ENCODE data around the gene MNAT1. TPM values are rescaled to one million over a fixed set of nuclear protein-coding genes. Genes with fewer than 3 reads are reported as not detected.
A peak's percentile ranks its signal among the peaks of the same experiment; 100 is the strongest.

MNAT1 gene
- total RNA-seq, 1 experiment from 2014 or later, result 95.7 TPM

DNA sequence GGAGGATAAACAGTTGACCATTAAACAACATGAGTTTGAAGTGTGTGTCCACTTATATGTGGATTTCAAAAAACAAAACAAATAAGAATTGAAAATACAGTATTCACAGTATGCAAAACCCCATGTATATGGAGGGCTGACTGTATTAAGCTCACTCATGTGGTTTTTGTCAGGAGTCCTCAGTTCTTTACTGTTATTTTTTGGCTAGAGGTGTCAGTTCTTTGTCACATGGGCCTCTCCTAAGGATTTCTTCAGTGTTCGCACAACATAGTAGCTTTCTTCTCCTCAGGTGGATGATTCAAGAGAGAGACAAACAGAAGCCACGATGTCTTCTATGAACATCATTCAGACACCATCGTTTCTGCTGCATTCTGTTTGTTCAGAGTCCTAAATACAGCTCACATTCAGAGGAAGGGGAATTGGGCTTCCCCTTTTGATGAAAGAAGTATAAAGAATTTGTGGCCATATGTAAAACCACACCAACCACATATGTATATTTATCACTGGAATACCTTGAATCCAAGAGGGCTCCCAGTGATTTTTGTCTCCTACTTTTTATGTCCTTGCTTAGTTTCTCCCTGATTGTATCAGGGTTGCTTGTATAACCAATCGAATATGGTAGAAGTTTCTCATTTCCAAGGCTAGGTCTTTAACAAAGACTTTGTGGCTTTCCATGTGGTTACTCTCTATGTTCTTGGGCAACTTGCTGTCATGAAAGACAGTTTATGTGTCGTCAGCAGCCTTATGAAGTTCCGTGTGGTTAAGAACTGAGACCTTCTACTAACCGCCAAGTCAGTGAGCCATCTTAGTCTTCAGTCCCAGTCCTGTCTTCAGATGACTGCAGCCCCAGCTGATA, 18.9 kb downstream of the MNAT1 start:
- BruUV-seq (replicated peaks), result no TSS peak
- POLR2A ChIA-PET (ENCODE audit: unreplicated experiment), result no interaction called here
- no peak for DNase-seq

GRCh38 chr14:60756847-60757246, 22.3 kb downstream of the MNAT1 start:
- Histone ChIP-seq H3K79me2 (ENCODE audit: low read length) (peaks cover 87% of the 10 kb centered on the region), H3K4me2 (ENCODE audit: low read length) (peak overlapping the region; percentile 72), H3K27ac (ENCODE audit: low read length) (peak overlapping the region; percentile 78), H3K9me2 (replicated peaks; ENCODE audit: low read length) (no peaks in the 10 kb centered on the region), H3K36me3 (ENCODE audit: low read depth, low read length) (0 out of 2 replicates have a peak, but pooled peaks cover 5% of the 10 kb centered on the region), H3K4me3 (ENCODE audit: low read length) (peak overlapping the region; percentile 41), H4K20me1 (ENCODE audit: low read length) (no peaks in the 10 kb centered on the region), H3K9ac (ENCODE audit: low read length) (peak overlapping the region; percentile 34), H3K9me3 (ENCODE audit: low read length) (no peaks in the 10 kb centered on the region), H3K4me1 (ENCODE audit: insufficient read depth, low read length) (peaks cover 59% of the 10 kb centered on the region), H2AFZ (ENCODE audit: low read length) (no peak overlapping the region), H3K27me3 (ENCODE audit: low read length) (no peaks in the 10 kb centered on the region), H3F3A (ENCODE audit: low read length, unreplicated experiment) (peaks cover 13% of the 10 kb centered on the region)
- peak; percentile 28 for DNase-seq
- CTCF ChIA-PET, result interaction anchor here (0.5 to 1.2 kb wide), 2 partner anchors 20 to 497 kb away, joined by 5 to 6 read pairs; no protein-coding TSS in a partner anchor
- TF ChIP-seq, protein P1, sequence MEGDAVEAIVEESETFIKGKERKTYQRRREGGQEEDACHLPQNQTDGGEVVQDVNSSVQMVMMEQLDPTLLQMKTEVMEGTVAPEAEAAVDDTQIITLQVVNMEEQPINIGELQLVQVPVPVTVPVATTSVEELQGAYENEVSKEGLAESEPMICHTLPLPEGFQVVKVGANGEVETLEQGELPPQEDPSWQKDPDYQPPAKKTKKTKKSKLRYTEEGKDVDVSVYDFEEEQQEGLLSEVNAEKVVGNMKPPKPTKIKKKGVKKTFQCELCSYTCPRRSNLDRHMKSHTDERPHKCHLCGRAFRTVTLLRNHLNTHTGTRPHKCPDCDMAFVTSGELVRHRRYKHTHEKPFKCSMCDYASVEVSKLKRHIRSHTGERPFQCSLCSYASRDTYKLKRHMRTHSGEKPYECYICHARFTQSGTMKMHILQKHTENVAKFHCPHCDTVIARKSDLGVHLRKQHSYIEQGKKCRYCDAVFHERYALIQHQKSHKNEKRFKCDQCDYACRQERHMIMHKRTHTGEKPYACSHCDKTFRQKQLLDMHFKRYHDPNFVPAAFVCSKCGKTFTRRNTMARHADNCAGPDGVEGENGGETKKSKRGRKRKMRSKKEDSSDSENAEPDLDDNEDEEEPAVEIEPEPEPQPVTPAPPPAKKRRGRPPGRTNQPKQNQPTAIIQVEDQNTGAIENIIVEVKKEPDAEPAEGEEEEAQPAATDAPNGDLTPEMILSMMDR (conservative IDR thresholded peaks at IDR 0.05; ENCODE audit: low read depth, low read length), result no peak
- TF ChIP-seq EZH2phosphoT487 (IDR thresholded peaks at IDR 0.05; ENCODE audit: borderline replicate concordance, low read length) (no peak), EZH2 (IDR thresholded peaks at IDR 0.05; ENCODE audit: low read length, unreplicated experiment) (no peak)
- intact Hi-C loops (cut with micrococcal nuclease), result loop anchor here (1.0 to 5.0 kb wide), 6 partner anchors 21 to 495 kb away; no protein-coding TSS in a partner anchor
- POLR2A ChIA-PET (ENCODE audit: unreplicated experiment), result interaction anchor here (0.6 kb wide), 2 partner anchors 16 to 113 kb away, joined by 3 to 4 read pairs; no protein-coding TSS in a partner anchor
- ATAC-seq, result no peak; the same call in 1 of the 2 replicates
- no TSS peak for BruUV-seq (replicated peaks)

More for the DNA sequence above, 18.9 kb downstream of the MNAT1 start:
- CTCF ChIA-PET, result no interaction called here
- TF ChIP-seq, protein P1 (conservative IDR thresholded peaks at IDR 0.05; ENCODE audit: low read depth, low read length), result no peak
- TF ChIP-seq EZH2 (IDR thresholded peaks at IDR 0.05; ENCODE audit: low read length, unreplicated experiment), result no peak
- TF ChIP-seq EZH2phosphoT487 (IDR thresholded peaks at IDR 0.05; ENCODE audit: borderline replicate concordance, low read length), result no peak
- peaks cover 30% of the 10 kb centered on the region for H3K4me1 ChIP-seq (ENCODE audit: insufficient read depth, low read length)
- H2AFZ ChIP-seq (ENCODE audit: low read length), result no peak overlapping the region
- H3K9me3 ChIP-seq (ENCODE audit: low read length), result no peaks in the 10 kb centered on the region
- H4K20me1 ChIP-seq (ENCODE audit: low read length), result no peaks in the 10 kb centered on the region
- H3K27me3 ChIP-seq (ENCODE audit: low read length), result no peaks in the 10 kb centered on the region
- H3F3A ChIP-seq (ENCODE audit: low read length, unreplicated experiment), result peaks cover 13% of the 10 kb centered on the region
- no peak overlapping the region for H3K9ac ChIP-seq (ENCODE audit: low read length)
- peaks cover 87% of the 10 kb centered on the region for H3K79me2 ChIP-seq (ENCODE audit: low read length)
- ATAC-seq, result no peak
- intact Hi-C loops (cut with micrococcal nuclease), result no loop called here
- no peak overlapping the region for H3K4me3 ChIP-seq (ENCODE audit: low read length)
- no peak overlapping the region for H3K27ac ChIP-seq (ENCODE audit: low read length)
- 0 out of 2 replicates have a peak, but pooled peaks cover 5% of the 10 kb centered on the region for H3K36me3 ChIP-seq (ENCODE audit: low read depth, low read length)
- no peak overlapping the region for H3K4me2 ChIP-seq (ENCODE audit: low read length)
- H3K9me2 ChIP-seq (replicated peaks; ENCODE audit: low read length), result no peaks in the 10 kb centered on the region

All from PC-3 (cell line).